Endothelial cell of umbilical vein (primary cell): ENCODE results near the gene TMEM125. TPM values are rescaled to one million over a fixed set of nuclear protein-coding genes. Genes with fewer than 3 reads are reported as not detected.

Experiments
- BruUV-seq: library from RNA; stranded (reverse); fragments of 400-500 nt; replicated peaks from 2 replicates; lab custom pipeline; 2021; lab: Mats Ljungman, UMichigan
- CTCF ChIA-PET: fragments of 300-600, 350-600 bp; sonication (Branson Sonifier 250); formaldehyde crosslinking; loops from one replicate; lab custom pipeline; 2021; ENCODE audit warnings: antibody characterized with exemption, inconsistent platforms; lab: Charles Lee
- POLR2A ChIA-PET: fragments of 300-600, 350-600 bp; sonication (Branson Sonifier 250); formaldehyde crosslinking; loops from one replicate; lab custom pipeline; 2021; ENCODE audit warnings: antibody characterized with exemption, inconsistent platforms; lab: Charles Lee
- DNase-seq: peaks from one replicate; pipeline ENCODE4 v3.0.0-alpha.2; 2011; ENCODE audit warnings: low read depth, low spot score
- FAIRE-seq: peaks from 2 replicates; lab custom pipeline; 2011; peaks lifted over from hg19 to GRCh38; lab: Jason Lieb, UNC
- H2AFZ ChIP-seq: 2 replicates; pipeline ENCODE4 v1.6.0; 2012; ENCODE audit warnings: low read depth, low read length, control low read depth, inconsistent platforms
- H3K27ac ChIP-seq: 2 replicates; pipeline ENCODE4 v1.5.1; 2011; ENCODE audit warnings: low read depth, mild to moderate bottlenecking, control low read depth, low read length, moderate library complexity; ENCODE audit not compliant: insufficient read depth
- H3K27me3 ChIP-seq, 2 experiments: 2 replicates each; pipeline versions ENCODE4 v1.6.0 to v1.6.1; 2011; ENCODE audit warnings: low read length in 2 of 2, mixed read lengths in 1 of 2; ENCODE audit not compliant: control insufficient read depth in 2 of 2, insufficient read depth in 2 of 2
- H3K36me3 ChIP-seq, 2 experiments: 2 replicates in 1 of 2; 3 replicates in 1 of 2; pipeline ENCODE4 v1.5.1; 2011; ENCODE audit warnings: low read length in 2 of 2, mild to moderate bottlenecking in 1 of 2, moderate library complexity in 1 of 2; ENCODE audit not compliant: control insufficient read depth in 2 of 2, insufficient read depth in 2 of 2; ENCODE audit errors: extremely low read depth in 1 of 2
- H3K4me1 ChIP-seq: 3 replicates; pipeline ENCODE4 v1.5.1; 2011; ENCODE audit warnings: mild to moderate bottlenecking, low read length; ENCODE audit not compliant: control insufficient read depth, insufficient read depth; ENCODE audit errors: extremely low read depth
- H3K4me2 ChIP-seq: 2 replicates; pipeline ENCODE4 v1.6.1; 2011; ENCODE audit warnings: low read length, control low read depth, mixed read lengths; ENCODE audit not compliant: insufficient read depth
- H3K4me3 ChIP-seq, 3 experiments: fragments of 200-600 bp in 1 of 3; sonication (generic), shearing (Covaris generic) in 1 of 3; replicated peaks in 1 of 3; 2 replicates each; pipeline ENCODE4 v1.5.1; 2011 to 2016; ENCODE audit warnings: control low read depth in 3 of 3, low read length in 3 of 3, mild to moderate bottlenecking in 2 of 3, inconsistent platforms in 1 of 3, low read depth in 1 of 3, moderate library complexity in 1 of 3; ENCODE audit not compliant: insufficient read depth in 1 of 3
- H3K79me2 ChIP-seq: 2 replicates; pipeline ENCODE4 v1.6.0; 2012; ENCODE audit warnings: low read length, inconsistent platforms; ENCODE audit not compliant: control insufficient read depth, insufficient read depth
- H3K9ac ChIP-seq: replicated peaks from 2 replicates; pipeline ENCODE3; 2011; ENCODE audit warnings: low read length, control low read depth; ENCODE audit not compliant: insufficient read depth; ENCODE audit errors: extremely low read depth
- H3K9me1 ChIP-seq: replicated peaks from 3 replicates; pipeline ENCODE4 v1.6.0; 2011; ENCODE audit warnings: mild to moderate bottlenecking, low read length; ENCODE audit not compliant: control insufficient read depth, insufficient read depth; ENCODE audit errors: extremely low read depth
- H3K9me3 ChIP-seq: replicated peaks from 2 replicates; pipeline ENCODE4 v1.5.1; 2012; ENCODE audit warnings: low read length, inconsistent platforms; ENCODE audit not compliant: control insufficient read depth, insufficient read depth
- H4K20me1 ChIP-seq: replicated peaks from 2 replicates; pipeline ENCODE3; 2011; ENCODE audit warnings: mild to moderate bottlenecking, low read length; ENCODE audit not compliant: control insufficient read depth, insufficient read depth; ENCODE audit errors: extremely low read depth
- EZH2 ChIP-seq: IDR thresholded peaks from 2 replicates; pipeline ENCODE4 v1.6.1; 2012; ENCODE audit warnings: borderline replicate concordance, low read depth, mild to moderate bottlenecking, moderate library complexity, low read length, inconsistent platforms; ENCODE audit not compliant: severe bottlenecking
- FOS ChIP-seq: IDR thresholded peaks from 2 replicates; pipeline ENCODE4 v1.6.1; 2011; ENCODE audit warnings: mild to moderate bottlenecking, low read length, moderate library complexity, borderline replicate concordance; ENCODE audit not compliant: insufficient read depth
- GATA2 ChIP-seq: IDR thresholded peaks from 2 replicates; pipeline ENCODE4 v1.7.0; 2011; ENCODE audit warnings: low read depth, mild to moderate bottlenecking, moderate library complexity, mixed read lengths, low read length; ENCODE audit not compliant: insufficient read length, insufficient read depth
- JUN ChIP-seq: IDR thresholded peaks from 2 replicates; pipeline ENCODE4 v1.6.1; 2011; ENCODE audit warnings: borderline replicate concordance, low read depth; ENCODE audit not compliant: insufficient read length, insufficient read depth
- MYC ChIP-seq: IDR thresholded peaks from one replicate; pipeline ENCODE4 v1.6.1; 2011; ENCODE audit warnings: mild to moderate bottlenecking, low read depth, low read length
- POLR2A ChIP-seq: IDR thresholded peaks from 2 replicates; pipeline ENCODE4 v1.6.1; 2012; ENCODE audit warnings: low read depth, mild to moderate bottlenecking, control low read depth, low read length
- POLR2AphosphoS5 ChIP-seq: IDR thresholded peaks from 2 replicates; pipeline ENCODE4 v1.6.1; 2012; ENCODE audit warnings: low read depth, mild to moderate bottlenecking, control low read depth, low read length, moderate library complexity; ENCODE audit not compliant: insufficient read depth
- dilution Hi-C: fragments of 300-500 bp; cut with MboI; formaldehyde crosslinking; loops from one replicate; pipeline ENCODE4 v1.15.0; 2019; ENCODE audit warnings: low sequenced_read_pairs; ENCODE audit not compliant: extremely low pct_ligation_motif_present
- intact Hi-C: fragments of 100-400 bp; cut with micrococcal nuclease; formaldehyde crosslinking; loops from one replicate; pipeline ENCODE4 v1.10.0; 2022
- polyA plus RNA-seq, 4 experiments: library from polyadenylated mRNA; depleted of rRNA in 3 of 4; stranded (reverse) in 3 of 4; unstranded in 1 of 4; fragments of >200 nt; gene quantifications; 2 replicates each; pipeline versions ENCODE4 v1.2.1 to v1.2.3, GENCODE V29; 2011 to 2012; ENCODE audit warnings: missing spikeins in 1 of 4
- total RNA-seq: library from RNA; stranded (reverse); gene quantifications from 2 replicates; pipeline ENCODE4 v1.2.3, GENCODE V29; 2021
- TF ChIP-seq, protein P1 (sequence below): IDR thresholded peaks from 2 replicates; pipeline ENCODE4 v1.6.1; 2011; ENCODE audit not compliant: insufficient read depth, insufficient read length
- TF ChIP-seq, protein P2 (sequence below), 2 donors: IDR thresholded peaks; 1 replicate in 1 of 2; 2 replicates in 1 of 2; pipeline ENCODE4 v1.5.1; 2011; ENCODE audit warnings: low read length in 2 of 2, mild to moderate bottlenecking in 2 of 2, moderate library complexity in 2 of 2, control low read depth in 1 of 2, inconsistent platforms in 1 of 2, low read depth in 1 of 2; ENCODE audit not compliant: insufficient read depth in 1 of 2; ENCODE audit errors: extremely low read depth in 1 of 2

The TMEM125 gene
- total and polyA plus RNA-seq, 2 donors (not counting 3 experiments of a cell fraction or from before 2014, with no cell fraction given), result 0.17 TPM; not detected in 1

DNA sequence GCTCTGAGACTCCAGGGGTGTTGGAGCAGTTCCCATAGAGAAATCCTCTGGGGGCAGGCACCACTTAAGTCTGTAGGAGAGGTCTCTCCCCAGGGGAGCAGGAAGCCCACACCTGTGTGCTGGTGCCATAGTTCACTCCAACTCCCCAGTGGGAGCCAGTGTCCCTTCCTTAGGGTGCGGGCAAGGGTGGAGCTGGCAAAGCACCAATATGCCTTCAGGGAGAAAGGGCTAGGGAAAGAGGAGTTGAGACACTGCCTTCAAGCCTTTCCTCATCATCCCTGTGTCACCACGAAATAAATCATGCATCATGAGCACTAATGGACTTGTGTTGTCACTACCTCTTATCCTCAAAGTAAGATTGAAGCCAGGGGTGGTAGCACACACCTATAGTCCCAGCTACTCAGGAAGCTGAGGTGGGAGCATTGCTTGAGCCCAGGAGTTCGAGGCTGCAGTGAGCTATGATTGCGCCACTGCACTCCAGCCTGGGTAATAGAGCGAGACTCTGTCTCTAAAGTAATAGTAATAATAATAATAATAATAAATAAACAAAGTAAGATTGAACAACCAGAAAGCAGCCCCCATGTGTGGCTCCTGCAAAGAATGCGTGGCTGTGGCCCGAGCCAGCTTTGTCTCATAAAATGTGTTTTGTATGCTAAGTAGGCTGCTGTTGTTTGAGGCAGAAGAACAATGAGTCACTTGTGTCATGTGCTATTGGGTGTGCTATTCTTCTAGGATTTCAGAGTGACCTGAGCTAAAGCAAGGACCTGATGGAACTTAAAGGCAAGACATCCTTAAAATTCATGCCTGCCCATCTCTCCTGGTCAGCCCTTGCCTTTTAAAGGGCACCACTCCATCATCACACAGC lies 24.3 kb downstream of the TMEM125 start:
- no peaks in the 10 kb centered on the region for H3K36me3 ChIP-seq
- no peaks in the 10 kb centered on the region for H3K27me3 ChIP-seq
- intact Hi-C loops, result no loop called here
- dilution Hi-C loops, result no loop called here
- peaks cover 26% of the 10 kb centered on the region for H3K4me1 ChIP-seq
- BruUV-seq, result no TSS peak
- no peak overlapping the region for H3K9ac ChIP-seq
- DNase-seq (peak; percentile 82), FAIRE-seq (peak; percentile 91)
- H3K9me3 ChIP-seq, result no peaks in the 10 kb centered on the region
- H4K20me1 ChIP-seq, result no peaks in the 10 kb centered on the region
- ChIA-PET POLR2A (interaction anchor here (2.5 kb wide), 1 partner anchor 10 kb away, joined by 15 read pairs; no protein-coding TSS in a partner anchor), CTCF (interaction anchor here (0.9 to 2.0 kb wide), 9 partner anchors 10 to 120 kb away, joined by 3 to 8 read pairs (median 4); partner anchors contain the start of gene CDC20)
- peak overlapping the region; percentile 2 for H2AFZ ChIP-seq
- H3K4me3 ChIP-seq, result no peak overlapping the region
- no peaks in the 10 kb centered on the region for H3K9me1 ChIP-seq
- H3K27ac ChIP-seq, result peak overlapping the region; percentile 64
- peak overlapping the region; percentile 8 for H3K4me2 ChIP-seq
- H3K79me2 ChIP-seq, result no peaks in the 10 kb centered on the region
- no peak for TF ChIP-seq POLR2A
- peak; percentile 79 for TF ChIP-seq JUN
- TF ChIP-seq, protein P1, sequence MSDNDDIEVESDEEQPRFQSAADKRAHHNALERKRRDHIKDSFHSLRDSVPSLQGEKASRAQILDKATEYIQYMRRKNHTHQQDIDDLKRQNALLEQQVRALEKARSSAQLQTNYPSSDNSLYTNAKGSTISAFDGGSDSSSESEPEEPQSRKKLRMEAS, result no peak
- TF ChIP-seq FOS, result peak; percentile 75

DNA sequence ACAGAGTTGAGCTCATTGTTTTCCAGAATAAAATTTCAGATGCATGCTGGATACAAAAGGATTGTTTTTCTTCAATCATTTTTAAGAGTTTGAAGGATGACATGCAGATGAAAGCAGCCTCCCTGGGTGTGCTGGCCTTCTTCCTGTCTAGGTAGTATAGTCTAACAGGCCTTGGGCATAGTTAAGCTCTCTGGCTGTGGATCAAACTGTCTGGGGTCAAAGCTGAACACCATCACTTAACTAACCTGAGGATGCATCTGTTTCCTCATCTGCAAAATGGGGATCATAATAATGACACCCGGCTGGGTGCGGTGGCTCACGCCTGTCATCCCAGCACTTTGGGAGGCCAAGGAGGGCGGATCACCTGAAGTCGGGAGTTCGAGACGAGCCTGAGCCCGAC lies 25.0 kb downstream of the TMEM125 start:
- BruUV-seq, result TSS peak; percentile 47
- no peak for FAIRE-seq

More for the DNA sequence above, 25.0 kb downstream of the TMEM125 start:
- Histone ChIP-seq H3K27ac (peak overlapping the region; percentile 64), H3K9ac (no peak overlapping the region), H3K4me2 (peak overlapping the region; percentile 8), H4K20me1 (no peaks in the 10 kb centered on the region), H3K9me1 (no peaks in the 10 kb centered on the region), H3K27me3 (no peaks in the 10 kb centered on the region), H2AFZ (peak overlapping the region; percentile 2), H3K36me3 (no peaks in the 10 kb centered on the region), H3K4me1 (peaks cover 29% of the 10 kb centered on the region), H3K79me2 (no peaks in the 10 kb centered on the region), H3K4me3 (no peak overlapping the region), H3K9me3 (no peaks in the 10 kb centered on the region)
- dilution Hi-C loops (no loop called here), intact Hi-C loops (no loop called here)
- ChIA-PET CTCF (interaction anchor here (0.9 to 2.0 kb wide), 8 partner anchors 9 to 120 kb away, joined by 3 to 8 read pairs (median 4); partner anchors contain the start of gene CDC20), POLR2A (interaction anchor here (2.5 kb wide), 1 partner anchor 9 kb away, joined by 15 read pairs; no protein-coding TSS in a partner anchor)
- DNase-seq, result no peak
- TF ChIP-seq JUN, result no peak
- TF ChIP-seq, protein P2, sequence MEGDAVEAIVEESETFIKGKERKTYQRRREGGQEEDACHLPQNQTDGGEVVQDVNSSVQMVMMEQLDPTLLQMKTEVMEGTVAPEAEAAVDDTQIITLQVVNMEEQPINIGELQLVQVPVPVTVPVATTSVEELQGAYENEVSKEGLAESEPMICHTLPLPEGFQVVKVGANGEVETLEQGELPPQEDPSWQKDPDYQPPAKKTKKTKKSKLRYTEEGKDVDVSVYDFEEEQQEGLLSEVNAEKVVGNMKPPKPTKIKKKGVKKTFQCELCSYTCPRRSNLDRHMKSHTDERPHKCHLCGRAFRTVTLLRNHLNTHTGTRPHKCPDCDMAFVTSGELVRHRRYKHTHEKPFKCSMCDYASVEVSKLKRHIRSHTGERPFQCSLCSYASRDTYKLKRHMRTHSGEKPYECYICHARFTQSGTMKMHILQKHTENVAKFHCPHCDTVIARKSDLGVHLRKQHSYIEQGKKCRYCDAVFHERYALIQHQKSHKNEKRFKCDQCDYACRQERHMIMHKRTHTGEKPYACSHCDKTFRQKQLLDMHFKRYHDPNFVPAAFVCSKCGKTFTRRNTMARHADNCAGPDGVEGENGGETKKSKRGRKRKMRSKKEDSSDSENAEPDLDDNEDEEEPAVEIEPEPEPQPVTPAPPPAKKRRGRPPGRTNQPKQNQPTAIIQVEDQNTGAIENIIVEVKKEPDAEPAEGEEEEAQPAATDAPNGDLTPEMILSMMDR (IDR thresholded peaks at IDR 0.05; ENCODE audit: extremely low read depth in 1 of 2, insufficient read depth in 1 of 2, low read depth in 1 of 2, low read length in 2 of 2), result no peak
- TF ChIP-seq EZH2, result no peak
- no peak for TF ChIP-seq POLR2AphosphoS5
- no peak for TF ChIP-seq POLR2A
- TF ChIP-seq, protein P1, result no peak
- TF ChIP-seq FOS, result no peak
- no peak for TF ChIP-seq MYC
- no peak for TF ChIP-seq GATA2
